Endodermal cell (in vitro differentiated cells): ENCODE measurements around the gene AAK1. TPM values are rescaled to one million over a fixed set of nuclear protein-coding genes. Genes with fewer than 3 reads are reported as not detected.

Source experiments
- DNase-seq: peaks from one replicate; pipeline ENCODE4 v3.0.0-alpha.2; 2017
- H3K27ac ChIP-seq: 2 replicates; pipeline ENCODE4 v1.5.1; 2013; ENCODE audit warnings: mild to moderate bottlenecking, low read depth, low read length, moderate library complexity
- H3K27me3 ChIP-seq: 2 replicates; pipeline ENCODE4 v1.6.1; 2013; ENCODE audit warnings: mild to moderate bottlenecking, low read length, moderate library complexity; ENCODE audit not compliant: insufficient read depth, control insufficient read depth, poor library complexity, severe bottlenecking
- H3K36me3 ChIP-seq: 2 replicates; pipeline ENCODE4 v1.7.0; 2013; ENCODE audit warnings: mild to moderate bottlenecking, low read length, moderate library complexity; ENCODE audit not compliant: control insufficient read depth, insufficient read depth
- H3K4me1 ChIP-seq: one replicate; pipeline ENCODE4 v1.7.0; 2013; ENCODE audit warnings: low read length; ENCODE audit not compliant: control insufficient read depth, insufficient read depth
- H3K4me3 ChIP-seq: 2 replicates; pipeline ENCODE4 v1.5.1; 2013; ENCODE audit warnings: mild to moderate bottlenecking, low read length, moderate library complexity
- H3K9ac ChIP-seq: 2 replicates; pipeline ENCODE4 v1.6.1; 2013; ENCODE audit warnings: mild to moderate bottlenecking, low read length, moderate library complexity; ENCODE audit not compliant: poor library complexity, severe bottlenecking; ENCODE audit errors: extremely low read depth
- H3K9me3 ChIP-seq: 2 replicates; pipeline ENCODE4 v1.6.1; 2013; ENCODE audit warnings: mild to moderate bottlenecking, low read length, moderate library complexity; ENCODE audit not compliant: control insufficient read depth
- H3K27ac Mint-ChIP-seq: 2 replicates; pipeline ENCODE4 v1.8.0; 2020; ENCODE audit warnings: mixed read lengths
- H3K27me3 Mint-ChIP-seq: 2 replicates; pipeline ENCODE4 v1.8.0; 2021; ENCODE audit warnings: mild to moderate bottlenecking, mixed read lengths; ENCODE audit not compliant: insufficient read depth
- H3K36me3 Mint-ChIP-seq: 2 replicates; pipeline ENCODE4 v1.8.0; 2020; ENCODE audit warnings: low read depth, mixed read lengths
- H3K4me1 Mint-ChIP-seq: 2 replicates; pipeline ENCODE4 v1.8.0; 2020; ENCODE audit warnings: mixed read lengths
- H3K4me3 Mint-ChIP-seq: 2 replicates; pipeline ENCODE4 v1.8.0; 2020; ENCODE audit warnings: mild to moderate bottlenecking, moderate library complexity, mixed read lengths
- H3K9me3 Mint-ChIP-seq: 2 replicates; pipeline ENCODE4 v1.8.0; 2020; ENCODE audit warnings: mild to moderate bottlenecking, mixed read lengths
- CTCF ChIP-seq: fragments of 200-600 bp; sonication (generic); conservative IDR thresholded peaks from 2 replicates; pipeline ENCODE4 v1.5.0; 2021; ENCODE audit warnings: antibody characterized with exemption, mild to moderate bottlenecking
- WGBS, 2 experiments: methylation state at CpG; one replicate each; pipeline versions ENCODE4 v1.1.5 to v1.1.7; 2013; ENCODE audit warnings: missing lambda C conversion rate in 2 of 2, mixed read lengths in 1 of 2; ENCODE audit not compliant: insufficient coverage in 1 of 2, insufficient read length in 1 of 2; 5-methylcytosine and 5-hydroxymethylcytosine counted together
- total RNA-seq, 2 donors: library from RNA; stranded (reverse); fragmentation: NEBNext Ultra II Directional in 1 of 2; extraction: Animal tissue kit (Norgen Biotek cat#: 25700) in 1 of 2; gene quantifications; 2 replicates in 1 of 2; 3 replicates in 1 of 2; pipeline ENCODE4 v1.2.1, GENCODE V29; 2021

The AAK1 gene
- total RNA-seq, 2 donors from 2014 or later: 29.2 to 34.7 TPM

- no peak for TF ChIP-seq CTCF
- H3K27me3 ChIP-seq: no peaks in the 10 kb centered on the region
- H3K4me3 Mint-ChIP-seq: no peak overlapping the region
- peaks cover 10% of the 10 kb centered on the region for H3K4me1 Mint-ChIP-seq
- peaks cover 14% of the 10 kb centered on the region for H3K9me3 ChIP-seq
- no peak overlapping the region for H3K27ac ChIP-seq
- H3K4me1 ChIP-seq: peaks cover 6% of the 10 kb centered on the region
- peaks cover 11% of the 10 kb centered on the region for H3K36me3 Mint-ChIP-seq
- WGBS, 2 experiments: 88 to 100% methylated on average over 1 of the region's 1 CpG
- H3K27ac Mint-ChIP-seq: no peak overlapping the region
- no peak overlapping the region for H3K4me3 ChIP-seq
- DNase-seq: no peak
- H3K9me3 Mint-ChIP-seq: peaks cover 5% of the 10 kb centered on the region
- H3K36me3 ChIP-seq: no peaks in the 10 kb centered on the region
- H3K27me3 Mint-ChIP-seq: no peaks in the 10 kb centered on the region
- no peak overlapping the region for H3K9ac ChIP-seq
These were observed 38.7 kb downstream of the AAK1 start for GRCh38 chr2:69604836-69605235.

- no peak overlapping the region for H3K4me3 ChIP-seq
- H3K4me1 ChIP-seq: peaks cover 6% of the 10 kb centered on the region
- no peaks in the 10 kb centered on the region for H3K27me3 Mint-ChIP-seq
- peaks cover 14% of the 10 kb centered on the region for H3K9me3 ChIP-seq
- TF ChIP-seq CTCF: no peak
- no peaks in the 10 kb centered on the region for H3K27me3 ChIP-seq
- H3K36me3 ChIP-seq: no peaks in the 10 kb centered on the region
- H3K27ac ChIP-seq: no peak overlapping the region
- peaks cover 13% of the 10 kb centered on the region for H3K36me3 Mint-ChIP-seq
- 95 to 98% methylated on average over 4 to 6 of the region's 6 CpGs for WGBS, 2 experiments
- no peak overlapping the region for H3K9ac ChIP-seq
- peaks cover 10% of the 10 kb centered on the region for H3K4me1 Mint-ChIP-seq
- no peak overlapping the region for H3K4me3 Mint-ChIP-seq
- no peak overlapping the region for H3K27ac Mint-ChIP-seq
- DNase-seq: no peak
- peaks cover 5% of the 10 kb centered on the region for H3K9me3 Mint-ChIP-seq
These were observed 39.4 kb downstream of the AAK1 start for GRCh38 chr2:69604026-69604678.

- no peak overlapping the region for H3K4me3 ChIP-seq
- no peak overlapping the region for H3K4me3 Mint-ChIP-seq
- no peak overlapping the region for H3K27ac ChIP-seq
These were observed 40.3 kb downstream of the AAK1 start for GRCh38 chr2:69603146-69603743.

More at GRCh38 chr2:69603146-69603743, 40.3 kb downstream of the AAK1 start:
- Histone ChIP-seq H3K9me3 (peaks cover 14% of the 10 kb centered on the region), H3K27me3 (no peaks in the 10 kb centered on the region), H3K9ac (no peak overlapping the region), H3K4me1 (peaks cover 6% of the 10 kb centered on the region), H3K36me3 (no peaks in the 10 kb centered on the region)
- no peak for TF ChIP-seq CTCF
- Mint-ChIP-seq H3K9me3 (peaks cover 5% of the 10 kb centered on the region), H3K36me3 (peaks cover 13% of the 10 kb centered on the region), H3K27me3 (no peaks in the 10 kb centered on the region), H3K27ac (no peak overlapping the region), H3K4me1 (peaks cover 10% of the 10 kb centered on the region)
- no peak for DNase-seq
- WGBS, 2 experiments: 90 to 100% methylated on average over 1 to 4 of the region's 4 CpGs
